GM21381 (cell line): ENCODE data around the gene RHOBTB3.

Experiments
- ATAC-seq: cut with Tn5 transposase; IDR thresholded peaks from one replicate; pipeline ENCODE4 v1.9.1; 2021; ENCODE audit warnings: mild to moderate bottlenecking, moderate library complexity; ENCODE audit not compliant: unreplicated experiment

The RHOBTB3 gene

DNA sequence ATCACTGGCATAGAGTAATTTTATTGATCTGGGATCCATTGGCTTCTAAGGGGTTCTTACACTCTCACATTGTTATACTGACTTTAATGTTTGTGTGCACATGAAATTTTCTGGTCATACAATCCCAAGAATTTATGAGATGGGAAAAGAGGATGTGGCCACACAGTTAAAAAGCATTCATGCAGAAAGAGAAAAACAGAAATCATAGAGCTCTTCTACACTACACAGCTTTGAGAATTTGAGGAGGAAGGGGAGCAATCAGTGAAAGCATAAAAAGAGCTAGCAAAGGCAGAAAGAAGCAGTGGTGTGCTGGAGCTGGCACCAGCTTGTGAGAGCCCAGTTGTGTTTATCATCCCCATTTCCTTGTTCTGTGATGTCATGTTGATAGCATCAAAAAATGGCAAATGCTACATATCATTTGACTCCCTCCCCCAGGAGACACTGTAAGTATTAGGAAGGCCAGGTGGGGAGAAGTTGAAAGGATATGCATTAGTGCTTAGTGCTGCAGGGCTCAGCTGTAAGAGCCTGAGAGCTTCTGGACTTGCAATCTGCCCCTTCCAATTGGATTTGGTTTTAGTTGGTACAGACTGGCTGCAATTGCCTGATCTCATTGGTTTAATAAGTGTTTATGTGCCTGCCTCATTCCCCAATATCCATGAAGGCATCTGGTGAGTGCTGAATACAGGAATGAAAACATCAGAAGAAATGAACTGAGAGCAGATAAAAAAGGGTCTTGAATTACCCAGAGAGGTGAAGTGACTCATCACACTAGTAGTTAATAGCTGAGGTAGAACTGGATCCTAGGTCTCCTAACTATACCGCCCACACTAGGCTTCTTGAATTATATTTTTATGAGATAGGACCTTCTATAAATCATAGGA, 30.9 kb downstream of the RHOBTB3 start:
- ATAC-seq, result no peak

DNA sequence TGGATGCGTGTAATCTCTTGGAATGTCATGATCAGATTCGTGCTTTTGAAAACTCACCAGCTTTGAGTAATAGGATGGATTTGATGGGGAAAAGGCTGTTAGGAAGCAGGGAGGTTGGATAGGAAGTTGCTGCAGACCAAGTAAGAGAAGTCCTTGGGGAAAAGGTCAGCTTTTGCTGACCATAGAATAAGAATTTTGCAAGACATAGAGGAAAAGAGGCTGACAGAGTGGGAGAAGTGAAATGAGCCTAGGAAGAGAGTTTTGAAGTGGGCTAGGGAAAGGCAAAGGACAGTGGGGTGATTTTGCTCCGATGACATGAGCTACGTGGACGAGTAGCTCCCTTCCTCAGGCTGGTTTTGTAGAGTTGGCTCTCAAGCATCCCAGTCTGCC, 31.5 kb downstream of the RHOBTB3 start:
- no peak for ATAC-seq

DNA sequence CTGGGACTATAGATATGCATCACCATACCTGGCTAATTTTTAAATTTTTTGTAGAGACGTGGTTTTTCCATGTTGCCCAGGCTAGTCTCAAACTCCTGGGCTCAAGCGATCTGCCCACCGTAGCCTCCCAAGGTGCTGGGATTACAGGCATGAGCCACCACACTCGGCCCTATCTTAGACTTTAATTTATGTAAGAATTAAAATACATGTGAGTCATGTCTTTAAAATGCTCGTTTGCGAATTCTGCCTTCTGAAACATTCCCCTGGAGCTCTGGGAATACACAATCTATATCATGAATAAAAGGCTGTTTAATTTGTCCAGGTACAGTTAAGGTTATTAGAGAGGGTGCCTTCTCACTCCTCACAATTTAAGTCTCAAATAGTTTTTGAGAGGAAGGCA, 32.8 kb downstream of the RHOBTB3 start:
- ATAC-seq, result no peak

DNA sequence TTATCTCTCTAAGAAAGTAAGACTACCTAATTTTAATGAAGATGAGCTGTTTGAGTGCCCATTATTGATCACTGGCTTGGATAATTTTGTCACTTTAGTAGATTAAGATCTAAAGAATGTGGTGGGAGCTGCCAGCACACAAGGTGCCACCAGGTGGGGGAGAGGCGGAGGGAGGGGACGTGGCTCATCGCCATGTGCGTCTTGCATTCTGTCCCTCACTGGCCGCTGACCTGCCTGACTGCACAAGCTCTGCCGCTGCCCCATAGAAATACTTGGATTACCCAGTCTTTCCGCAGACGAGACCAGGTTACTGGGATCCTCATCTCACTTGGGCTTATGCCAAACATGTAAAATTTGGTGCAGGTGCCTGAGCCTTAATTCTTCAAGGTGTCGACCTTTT, 37.6 kb downstream of the RHOBTB3 start:
- no peak for ATAC-seq

DNA sequence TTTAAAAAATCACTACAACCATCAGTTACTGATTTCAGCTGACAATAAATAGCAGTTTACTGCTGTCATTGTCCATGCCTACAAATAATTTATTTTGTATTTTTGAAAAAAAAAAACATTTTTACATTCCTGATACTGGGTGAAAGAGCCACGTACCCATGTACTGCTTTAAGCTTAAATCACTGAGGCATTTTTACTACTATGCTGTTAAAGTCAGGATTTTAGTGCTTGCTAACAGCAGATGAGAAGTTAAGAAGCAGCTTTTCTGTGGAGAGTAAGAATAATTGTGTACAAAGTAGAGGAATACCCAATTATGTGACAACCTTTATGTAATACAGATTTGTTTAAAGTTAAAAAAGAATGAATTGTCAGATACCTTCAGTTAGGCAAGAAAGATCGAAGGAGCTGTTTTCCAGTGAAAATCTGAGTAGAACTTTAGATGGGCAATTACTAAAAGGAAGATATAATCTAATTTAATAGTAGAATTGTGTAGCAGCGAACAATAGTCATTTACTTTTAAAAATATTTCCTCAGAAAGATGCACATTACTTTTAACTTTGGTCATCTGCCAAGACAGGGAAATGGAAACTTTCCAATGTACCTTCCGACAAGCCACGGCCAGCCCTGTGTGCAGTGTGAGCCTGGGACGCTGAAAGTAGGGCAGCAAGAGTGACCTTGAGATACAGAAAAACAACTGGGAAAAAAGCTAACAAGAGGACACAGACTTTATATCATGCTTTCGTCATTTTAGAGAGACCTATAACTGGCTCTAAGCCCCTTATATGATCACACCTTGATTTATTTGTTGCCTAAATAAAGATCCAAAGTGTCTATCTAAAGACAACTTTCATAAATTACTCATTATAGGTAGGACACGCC, 39.9 kb downstream of the RHOBTB3 start:
- no peak for ATAC-seq

DNA sequence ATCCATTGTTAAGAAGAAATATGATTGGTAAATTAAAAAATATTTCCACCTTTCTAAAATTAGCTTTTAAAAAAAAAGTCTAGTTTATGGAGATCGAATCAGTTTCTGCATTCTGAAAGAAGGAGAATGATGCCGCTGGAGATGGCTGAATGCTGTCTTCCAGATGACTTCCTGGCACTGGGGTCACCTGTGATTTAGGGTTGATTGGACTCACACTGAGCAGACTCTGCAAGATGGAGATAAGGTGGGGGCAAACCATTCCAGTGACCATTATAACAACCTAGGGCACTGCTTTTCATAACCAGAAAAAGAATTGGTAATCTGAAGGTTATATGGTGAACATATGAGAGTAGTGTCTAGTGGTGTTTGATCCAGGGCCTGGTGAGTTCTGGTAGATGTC, 40.8 kb downstream of the RHOBTB3 start:
- ATAC-seq, result no peak

DNA sequence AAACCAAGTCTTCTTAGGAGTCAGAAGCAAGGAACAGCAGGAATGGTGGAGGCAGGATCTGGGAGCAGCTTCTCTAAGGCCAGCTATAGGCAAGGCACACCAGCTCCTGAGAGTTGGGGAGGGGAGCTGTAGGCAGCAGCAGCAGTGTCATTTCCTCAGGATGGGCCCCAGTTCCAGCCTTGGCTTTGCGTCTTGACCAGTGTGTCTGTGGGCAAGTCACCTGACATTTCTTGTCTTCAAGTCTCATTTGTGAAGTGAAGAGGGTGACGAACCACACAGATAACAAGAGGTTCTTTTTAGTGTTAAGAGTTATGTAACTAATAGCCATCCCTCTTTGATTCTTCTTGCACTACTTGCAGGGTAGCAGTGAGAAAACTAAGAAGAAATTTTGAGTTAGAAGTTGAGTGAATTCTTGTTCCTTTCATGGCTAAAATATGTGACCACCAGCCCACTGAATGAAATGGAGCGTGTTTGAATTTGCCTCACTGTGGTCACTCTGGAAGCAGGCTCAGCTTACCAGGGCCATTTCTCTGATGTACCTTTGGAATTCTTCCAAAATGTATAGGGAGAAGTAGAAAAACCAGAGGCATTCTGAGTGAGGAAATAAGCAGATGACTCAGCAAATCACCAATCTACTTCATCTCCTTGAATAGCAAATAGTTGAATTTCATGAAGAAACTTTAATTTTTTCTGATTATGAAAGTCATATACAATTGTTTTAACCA, 42.4 kb downstream of the RHOBTB3 start:
- no peak for ATAC-seq

DNA sequence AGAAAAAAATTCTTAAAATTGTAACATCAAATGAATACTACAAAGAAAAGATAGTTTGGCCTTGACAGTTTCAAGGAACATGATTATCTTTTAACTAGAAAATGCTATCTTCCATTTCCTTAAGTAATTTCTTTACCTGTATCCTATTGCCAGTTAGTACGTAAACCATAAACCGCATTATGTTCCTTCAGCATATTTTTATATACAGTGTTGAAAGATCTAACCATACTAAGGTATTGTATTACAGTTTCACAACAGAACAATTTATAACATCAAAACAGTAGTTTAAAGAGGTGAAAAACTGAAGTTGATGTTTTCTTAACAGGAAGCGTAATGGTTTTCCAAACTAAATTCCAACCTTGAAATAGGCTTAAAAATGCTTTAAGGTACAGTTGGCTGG, 46.3 kb downstream of the RHOBTB3 start:
- ATAC-seq, result no peak

DNA sequence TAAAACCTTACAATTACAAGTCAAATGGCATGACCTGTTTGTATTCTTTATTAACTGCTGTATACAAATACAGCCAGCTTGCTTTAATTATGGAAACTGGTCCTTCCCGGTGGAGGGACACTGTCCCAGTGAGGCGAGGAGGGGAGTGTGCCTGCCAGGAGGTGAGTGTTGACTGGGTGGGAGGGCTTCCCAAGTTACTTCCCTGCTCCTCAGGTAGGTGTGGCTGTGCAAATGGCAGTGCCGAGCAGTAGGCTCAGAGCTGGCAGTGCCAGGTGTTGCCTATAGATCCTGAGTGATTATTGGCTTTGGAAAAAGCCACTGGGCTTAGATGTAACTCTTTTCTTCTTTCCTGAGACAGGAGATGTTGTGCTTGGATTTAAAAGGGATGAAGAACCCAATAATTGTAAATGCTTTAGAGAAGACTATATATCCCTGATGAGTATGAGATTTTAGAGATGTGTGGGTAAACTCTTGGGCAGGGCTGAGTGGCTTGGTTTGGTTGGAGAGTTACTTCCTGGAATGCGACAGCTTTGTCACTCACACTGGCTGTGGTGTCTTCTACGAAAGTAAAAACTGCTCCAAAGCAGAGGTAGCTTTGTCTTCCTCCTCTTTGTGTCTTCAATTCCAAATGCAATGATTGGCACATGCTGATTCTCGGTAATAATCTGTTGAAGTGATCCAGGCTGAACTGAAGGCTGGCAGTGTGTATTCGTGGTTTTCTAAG, 47.7 kb downstream of the RHOBTB3 start:
- no peak for ATAC-seq

DNA sequence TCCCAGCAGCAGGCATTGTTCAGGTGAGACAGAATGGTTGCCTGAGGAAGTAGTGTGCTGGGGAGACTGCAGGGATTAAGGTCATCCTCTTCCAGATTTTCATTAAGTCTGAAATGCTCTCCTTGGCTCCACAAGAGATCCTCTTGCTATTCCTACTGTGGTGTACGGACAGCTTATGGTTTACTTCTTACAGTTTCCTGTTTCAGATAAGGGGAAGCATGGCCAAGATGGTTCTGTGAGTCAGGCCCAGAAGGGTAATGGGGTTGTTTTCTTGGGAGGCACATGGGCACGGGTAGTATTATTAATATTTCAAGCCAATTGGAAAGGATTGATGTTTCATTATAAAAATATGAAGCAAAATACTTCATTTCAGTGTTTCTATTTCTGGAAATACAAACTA, 48.5 kb downstream of the RHOBTB3 start:
- no peak for ATAC-seq

DNA sequence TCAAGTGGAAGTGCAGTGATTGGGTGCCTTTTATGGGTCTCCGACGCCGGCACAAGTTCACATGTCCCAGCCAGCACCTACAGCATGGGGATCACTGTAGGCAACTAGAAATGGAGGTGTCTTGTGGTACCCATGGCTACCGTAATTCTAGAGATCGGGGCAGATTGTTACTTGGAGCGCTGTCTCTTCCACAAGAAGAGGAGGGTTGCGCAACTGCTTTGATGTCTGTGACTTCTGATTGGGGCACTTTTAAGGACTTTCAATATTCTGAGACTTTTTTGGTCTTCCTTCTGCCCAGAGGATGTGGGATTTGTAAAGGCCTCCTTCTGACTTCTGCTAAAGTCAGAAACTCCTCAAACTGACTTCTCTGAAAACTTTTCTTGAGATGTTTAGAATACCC, 49.5 kb downstream of the RHOBTB3 start:
- no peak for ATAC-seq

DNA sequence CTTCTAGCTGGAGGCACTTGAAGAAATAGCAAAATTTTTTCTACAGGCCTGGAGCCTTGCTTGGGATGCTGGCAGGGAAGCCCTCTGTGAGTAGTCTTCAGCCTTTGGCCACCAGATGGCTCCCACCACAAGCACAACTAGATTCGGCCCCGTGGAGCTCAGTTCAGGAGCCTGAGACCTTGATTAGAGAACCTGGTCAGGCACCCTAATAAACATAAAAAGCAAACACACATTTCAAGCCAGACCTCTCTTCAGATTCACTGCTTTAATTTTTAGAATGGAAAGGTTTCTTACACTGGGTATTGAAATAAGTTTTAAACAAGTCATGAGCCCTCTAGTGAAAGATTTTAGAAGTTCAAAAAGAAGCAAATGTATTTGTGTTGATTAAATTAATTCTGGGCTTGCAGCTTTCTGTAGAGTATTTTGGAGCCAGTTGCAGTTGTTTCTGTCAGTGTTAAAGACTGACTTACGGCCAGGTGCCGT, 50.0 kb downstream of the RHOBTB3 start:
- peak; percentile 95 for ATAC-seq

DNA sequence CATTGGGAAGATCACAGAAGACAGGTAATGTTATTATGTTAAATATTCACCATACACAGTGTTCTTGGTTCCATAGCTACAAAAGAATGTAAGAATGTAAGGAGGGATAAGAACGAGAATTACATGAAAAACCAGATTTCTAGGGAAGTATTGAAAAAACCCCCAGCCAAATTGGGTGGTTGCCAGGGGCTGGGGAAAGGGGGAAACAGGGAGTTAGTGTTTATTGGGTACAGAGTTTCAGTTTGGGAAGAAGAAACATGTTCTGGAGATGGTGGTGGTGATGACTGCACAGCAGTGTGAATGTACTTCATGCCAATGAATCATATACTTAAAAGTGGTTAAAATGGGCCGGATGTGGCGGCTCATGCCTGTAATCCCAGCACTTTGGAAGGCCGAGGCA, 51.0 kb downstream of the RHOBTB3 start:
- no peak for ATAC-seq

DNA sequence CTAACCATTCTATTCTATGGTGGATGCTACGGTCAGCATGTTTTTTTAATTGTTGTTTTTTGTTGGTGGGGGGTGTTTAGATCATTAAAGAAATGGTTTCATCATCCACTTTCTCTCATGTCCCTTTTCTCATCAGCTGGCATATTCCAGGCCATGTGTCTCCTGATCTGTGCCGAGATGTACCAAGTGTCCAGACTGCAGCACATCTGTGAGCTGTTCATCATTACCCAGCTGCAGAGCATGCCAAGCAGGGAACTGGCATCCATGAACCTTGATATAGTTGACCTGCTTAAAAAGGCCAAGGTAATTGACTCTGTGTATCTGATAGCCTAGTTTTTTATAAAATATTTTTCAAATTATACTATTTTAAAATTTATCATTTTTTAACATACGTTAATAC, 52.5 kb downstream of the RHOBTB3 start:
- ATAC-seq, result no peak

DNA sequence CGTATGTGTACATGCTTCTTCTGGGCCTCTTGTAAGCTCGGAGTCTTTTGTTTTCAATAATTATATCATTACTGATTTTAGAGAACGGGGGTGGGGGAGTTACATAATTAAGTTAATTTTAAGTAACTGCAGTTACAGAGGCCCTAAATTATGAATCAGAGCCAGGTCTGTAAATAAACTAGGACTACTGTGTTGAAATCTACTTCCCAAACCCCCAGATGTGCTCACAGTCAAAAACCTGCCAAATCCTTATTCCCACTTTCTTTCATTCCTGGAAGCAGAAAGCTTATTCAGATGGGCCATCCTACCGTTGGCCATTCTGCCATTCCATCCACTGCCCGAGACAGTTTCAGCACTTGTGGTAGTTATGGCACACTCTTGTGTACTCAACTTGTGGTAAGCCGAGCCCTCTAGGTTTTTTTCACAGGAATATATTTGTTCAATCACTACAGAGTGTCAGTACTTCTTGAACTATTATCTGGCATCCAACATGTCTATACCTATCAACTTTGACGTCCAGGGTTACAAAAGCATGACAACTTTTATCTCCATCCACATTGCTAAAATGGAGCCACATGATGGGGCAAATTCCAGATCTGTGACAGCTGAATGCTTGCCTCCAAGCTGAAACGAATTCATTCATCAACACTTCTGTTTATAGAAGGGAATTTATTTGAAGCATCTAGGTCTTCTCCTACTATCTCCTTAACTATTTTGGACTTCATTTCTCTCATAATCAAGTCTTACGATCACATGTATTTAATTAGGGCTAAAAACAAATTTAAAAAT, 53.6 kb downstream of the RHOBTB3 start:
- no peak for ATAC-seq

DNA sequence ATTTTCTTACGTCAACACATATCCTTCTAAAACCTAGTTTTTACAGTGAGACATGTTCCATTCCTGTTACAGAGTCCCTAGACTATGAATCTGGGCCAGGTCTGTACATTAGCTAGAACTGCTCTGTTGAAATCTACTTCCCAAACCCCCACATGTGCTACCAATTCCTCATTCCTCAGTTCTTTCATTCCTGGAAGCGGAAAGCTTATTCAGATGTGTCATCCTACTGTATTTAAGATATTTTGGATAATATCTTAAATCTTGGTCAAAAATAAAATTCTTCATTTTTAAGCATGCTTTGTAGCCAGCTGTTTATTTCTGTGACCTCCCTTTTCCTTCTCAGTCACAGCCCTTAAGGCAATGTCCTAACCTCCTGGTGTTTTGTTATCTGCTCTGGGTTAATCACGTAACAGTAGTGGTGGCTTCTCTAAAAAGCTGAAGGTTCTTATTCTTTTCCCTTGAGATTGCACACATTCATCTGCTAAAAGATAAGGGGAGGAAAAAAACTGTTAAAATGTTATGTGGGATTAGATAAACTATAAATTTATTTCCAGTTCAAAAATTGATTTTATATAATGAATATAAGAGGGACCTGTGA, 55.8 kb downstream of the RHOBTB3 start:
- ATAC-seq, result no peak

DNA sequence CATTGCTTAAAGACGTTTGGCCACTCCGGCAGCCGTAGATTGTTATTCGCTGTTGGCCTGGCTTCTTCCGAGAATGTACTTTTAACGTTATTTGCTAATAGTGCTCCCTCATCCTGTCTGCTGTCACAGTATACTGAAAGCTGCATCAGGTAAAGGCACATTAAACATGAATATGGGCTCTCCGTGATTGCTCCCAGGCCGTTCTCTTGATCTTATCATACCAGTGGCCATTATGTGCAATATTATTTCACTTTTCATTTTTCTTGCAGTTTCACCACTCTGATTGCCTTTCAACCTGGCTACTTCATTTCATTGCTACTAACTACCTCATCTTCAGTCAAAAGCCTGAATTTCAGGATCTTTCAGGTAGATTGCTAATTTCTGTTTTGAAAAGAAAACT, 57.4 kb downstream of the RHOBTB3 start:
- no peak for ATAC-seq

DNA sequence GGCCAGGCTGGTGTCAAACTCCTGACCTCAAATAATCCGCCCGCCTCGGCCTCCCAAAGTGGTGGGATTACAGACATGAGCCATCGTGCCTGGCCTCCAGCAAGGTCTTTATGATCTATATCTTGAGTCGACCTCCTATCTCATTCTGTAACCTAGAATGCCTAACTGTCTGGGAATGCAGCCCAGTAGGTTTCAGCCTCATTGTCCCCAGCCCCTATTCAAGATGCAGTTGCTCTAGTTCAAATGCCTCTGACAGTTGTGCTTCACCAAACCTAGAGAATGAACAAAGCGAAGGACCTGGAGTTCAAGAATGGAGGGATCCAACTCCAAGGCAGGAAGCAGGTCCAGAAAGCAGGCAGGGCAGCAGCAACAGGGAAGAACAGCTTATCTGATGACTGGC, 60.6 kb downstream of the RHOBTB3 start:
- no peak for ATAC-seq

DNA sequence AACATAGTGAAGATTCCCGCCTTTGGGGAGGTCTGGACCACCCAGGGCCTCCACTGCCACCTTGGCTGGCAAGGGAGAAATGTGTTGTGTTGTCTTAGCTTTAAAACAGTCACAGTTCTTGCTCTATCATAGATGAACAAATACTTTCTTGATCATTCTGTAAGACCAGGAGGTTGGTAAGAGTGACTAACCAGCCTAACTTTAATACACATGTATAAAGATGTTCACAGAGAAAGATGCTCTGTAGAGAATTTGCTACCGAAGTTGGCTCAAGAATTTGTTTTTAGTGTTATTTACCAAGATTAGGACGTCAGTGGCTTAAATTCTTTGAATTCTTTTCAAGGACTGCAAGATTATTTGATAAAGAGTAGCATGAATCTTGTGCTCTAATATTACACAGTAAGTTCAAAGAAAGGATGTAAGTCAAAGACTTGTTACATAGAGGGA, 63.0 kb downstream of the RHOBTB3 start:
- no peak for ATAC-seq
